CD4-positive, alpha-beta T cell treated with Interleukin-4 for 4 hours (primary cell): ENCODE data around the gene MEA1.
A peak's percentile ranks its signal among the peaks of the same experiment; 100 is the strongest.
"Not testable (repeated sequence)": the region's sequence is repeated elsewhere in the genome, so short reads cannot be mapped to it uniquely, and the experiment has no call there.

Experiments
- DNase-seq: peaks from one replicate; pipeline ENCODE4 v3.0.0-alpha.2; 2020

Gene MEA1

GRCh38 chr6:43006251-43006650 is 7.5 kb downstream of the MEA1 start:
- DNase-seq = no peak

- DNase-seq = no peak
These were observed 7.9 kb downstream of the MEA1 start for GRCh38 chr6:43005844-43006243.

GRCh38 chr6:43001843-43002242 is 11.9 kb downstream of the MEA1 start:
- no peak for DNase-seq

- not testable (repeated sequence) for DNase-seq
These were observed 15.5 kb downstream of the MEA1 start for GRCh38 chr6:42998205-42998604.

- DNase-seq = no peak
These were observed 17.2 kb downstream of the MEA1 start for GRCh38 chr6:42996513-42996912.

- DNase-seq = no peak
These were observed 20.3 kb downstream of the MEA1 start for GRCh38 chr6:42993445-42993844.

GRCh38 chr6:42989923-42990322 is 23.8 kb downstream of the MEA1 start:
- DNase-seq = no peak

GRCh38 chr6:42988486-42989020 is 25.2 kb downstream of the MEA1 start:
- no peak for DNase-seq

GRCh38 chr6:42987533-42988451 is 26.0 kb downstream of the MEA1 start:
- DNase-seq = no peak

- no peak for DNase-seq
These were observed 28.7 kb downstream of the MEA1 start for GRCh38 chr6:42984924-42985475.

GRCh38 chr6:42984001-42984923 is 29.5 kb downstream of the MEA1 start, which contains the start of gene PPP2R5D:
Gene PPP2R5D, plus strand, starts transcription at chr6:42984570. Its CDS starts 108 bp downstream, at chr6:42984678.
- peak; percentile 98 for DNase-seq

GRCh38 chr6:42981836-42982235 is 31.9 kb downstream of the MEA1 start:
- DNase-seq = no peak

GRCh38 chr6:42979523-42980177 is 34.1 kb downstream of the MEA1 start:
- peak; percentile 33 for DNase-seq

- peak; percentile 92 for DNase-seq
These were observed 34.8 kb downstream of the MEA1 start, which contains the start of gene PEX6 for GRCh38 chr6:42978839-42979522. Gene PEX6, minus strand, starts transcription at chr6:42979181. Its CDS starts 31 bp downstream, at chr6:42979150.

GRCh38 chr6:42978487-42978838 is 35.3 kb downstream of the MEA1 start:
- no peak for DNase-seq

- DNase-seq = no peak
These were observed 38.7 kb downstream of the MEA1 start for GRCh38 chr6:42974919-42975505.

- no peak for DNase-seq
These were observed 39.8 kb downstream of the MEA1 start for GRCh38 chr6:42973926-42974325.

- no peak for DNase-seq
These were observed 41.9 kb downstream of the MEA1 start for GRCh38 chr6:42971746-42972327.

GRCh38 chr6:42970871-42971612 is 42.7 kb downstream of the MEA1 start:
- no peak for DNase-seq

GRCh38 chr6:42969934-42970333 is 43.8 kb downstream of the MEA1 start:
- no peak for DNase-seq
